GM06990 (cell line): Measurements from ENCODE around the gene RILPL1.

Source experiments
- DNase-seq: peaks from one replicate; pipeline ENCODE4 v3.0.0-alpha.2; 2011; ENCODE audit not compliant: insufficient read length; ENCODE audit errors: extremely low read depth
- H3K27me3 ChIP-seq: replicated peaks from 2 replicates; pipeline ENCODE4 v1.6.0; 2011; ENCODE audit warnings: low read length; ENCODE audit not compliant: control insufficient read depth, insufficient read depth
- H3K36me3 ChIP-seq: 2 replicates; pipeline ENCODE4 v1.5.1; 2011; ENCODE audit warnings: low read length; ENCODE audit not compliant: control insufficient read depth, insufficient read depth
- H3K4me3 ChIP-seq: replicated peaks from 2 replicates; pipeline ENCODE4 v1.5.1; 2011; ENCODE audit warnings: low read depth, mild to moderate bottlenecking, control low read depth, low read length
- CTCF ChIP-seq: IDR thresholded peaks from 2 replicates; pipeline ENCODE4 v1.5.1; 2011; ENCODE audit warnings: low read length, control low read depth, mild to moderate bottlenecking, inconsistent platforms; ENCODE audit not compliant: insufficient read depth, poor library complexity, severe bottlenecking

Gene RILPL1

GRCh38 chr12:123506059-123506842 lies 27.3 kb downstream of the RILPL1 start:
- H3K27me3 ChIP-seq, result no peaks in the 10 kb centered on the region
- no peak overlapping the region for H3K4me3 ChIP-seq
- DNase-seq, result no peak
- H3K36me3 ChIP-seq, result no peaks in the 10 kb centered on the region
- TF ChIP-seq CTCF, result no peak

GRCh38 chr12:123502163-123502704 lies 31.3 kb downstream of the RILPL1 start:
- no peaks in the 10 kb centered on the region for H3K27me3 ChIP-seq
- DNase-seq, result no peak
- no peak overlapping the region for H3K4me3 ChIP-seq
- no peak for TF ChIP-seq CTCF
- no peaks in the 10 kb centered on the region for H3K36me3 ChIP-seq

GRCh38 chr12:123499332-123499731 lies 34.2 kb downstream of the RILPL1 start:
- Histone ChIP-seq H3K27me3 (no peaks in the 10 kb centered on the region), H3K36me3 (no peaks in the 10 kb centered on the region), H3K4me3 (no peak overlapping the region)
- TF ChIP-seq CTCF, result no peak
- no peak for DNase-seq

- DNase-seq, result no peak
- Histone ChIP-seq H3K36me3 (no peaks in the 10 kb centered on the region), H3K27me3 (no peaks in the 10 kb centered on the region), H3K4me3 (no peak overlapping the region)
- no peak for TF ChIP-seq CTCF
Observed at GRCh38 chr12:123498126-123498825, 35.2 kb downstream of the RILPL1 start.

- H3K36me3 ChIP-seq, result no peaks in the 10 kb centered on the region
- no peak overlapping the region for H3K4me3 ChIP-seq
- H3K27me3 ChIP-seq, result no peaks in the 10 kb centered on the region
- no peak for TF ChIP-seq CTCF
- no peak for DNase-seq
Observed at GRCh38 chr12:123497065-123497464, 36.5 kb downstream of the RILPL1 start.
